ENCODE measurements around the gene CNTNAP2.

Gene CNTNAP2

GRCh38 chr7:146115548-146115850 lies 1.1 kb upstream of the CNTNAP2 start:
- Histone ChIP-seq H3K36me3 (no peaks in the 10 kb centered on the region), H3K4me3 (peak overlapping the region; percentile 77), H4K20me1 (no peaks in the 10 kb centered on the region), H3K9ac (no peak overlapping the region), H3K27me3 (no peaks in the 10 kb centered on the region), H3K4me2 (peak overlapping the region; percentile 80), H3K27ac (no peak overlapping the region), H3K4me1 (peaks cover 17% of the 10 kb centered on the region), H3K9me3 (no peaks in the 10 kb centered on the region)
- TF ChIP-seq Cebpa-rat (IDR thresholded peaks at IDR 0.05) = no peak

DNA sequence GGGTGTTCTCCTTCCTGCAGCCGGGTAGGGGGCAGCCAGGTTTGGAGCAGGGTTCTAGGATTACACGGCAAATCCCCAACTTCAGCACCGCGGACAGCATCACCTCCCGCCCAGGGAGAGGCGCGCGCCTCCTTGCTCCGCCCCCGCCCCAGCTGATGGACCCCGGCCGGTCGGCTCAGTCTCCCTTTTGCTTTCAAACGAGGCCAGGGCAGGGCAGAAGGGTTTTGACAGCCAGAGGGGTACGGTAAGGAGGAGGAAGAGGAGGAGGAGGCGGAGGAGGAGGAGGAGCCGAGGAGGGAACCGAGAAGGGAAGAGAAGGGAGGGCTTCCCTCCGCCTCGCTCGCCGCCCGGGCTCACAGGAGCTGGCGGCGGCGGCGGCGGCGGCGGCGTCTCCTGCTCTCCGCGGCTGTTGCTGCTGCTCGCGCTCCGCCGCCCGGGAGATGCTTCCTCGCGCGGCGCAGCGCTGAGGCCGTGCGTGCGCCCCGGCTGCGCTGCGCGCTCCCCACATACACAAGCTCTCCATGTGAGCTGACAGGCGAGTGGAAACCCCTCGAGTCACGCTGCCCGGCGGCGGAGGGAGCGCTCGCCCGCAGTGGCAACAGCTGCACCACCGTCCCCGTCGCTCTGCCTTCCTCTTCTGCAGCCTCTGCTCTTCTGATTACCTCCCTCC lies 615 bp upstream of the CNTNAP2 start:
- Histone ChIP-seq H3K4me1 (peaks cover 17% of the 10 kb centered on the region), H3K4me3 (peak overlapping the region; percentile 77), H3K9me3 (no peaks in the 10 kb centered on the region), H3K36me3 (no peaks in the 10 kb centered on the region), H3K27ac (no peak overlapping the region), H4K20me1 (no peaks in the 10 kb centered on the region), H3K27me3 (no peaks in the 10 kb centered on the region), H3K4me2 (peak overlapping the region; percentile 80), H3K9ac (peak overlapping the region; percentile 53; the same call in 1 of the 2 replicates)
- TF ChIP-seq Cebpa-rat (IDR thresholded peaks at IDR 0.05) = no peak

DNA sequence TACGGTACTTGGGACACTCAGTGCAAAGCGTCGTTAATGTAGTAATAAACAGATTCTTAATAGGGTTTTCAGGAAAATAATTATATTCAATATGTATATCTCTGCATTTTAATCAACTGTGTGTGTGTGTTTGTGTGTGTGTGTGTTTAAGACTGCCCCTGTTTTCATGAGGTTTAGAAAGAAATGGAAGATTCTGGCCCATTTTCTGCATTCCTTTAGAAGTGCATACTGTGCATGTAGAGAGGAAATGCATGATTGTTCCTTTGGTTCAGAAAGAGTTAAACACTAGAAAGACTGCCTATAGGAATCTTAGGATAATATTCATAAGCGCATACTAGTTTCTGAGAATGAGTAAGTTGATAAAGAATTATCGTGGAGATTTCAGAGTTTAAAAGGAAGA lies 975 bp downstream of the CNTNAP2 start:
- H3K4me1 ChIP-seq = peaks cover 17% of the 10 kb centered on the region

DNA sequence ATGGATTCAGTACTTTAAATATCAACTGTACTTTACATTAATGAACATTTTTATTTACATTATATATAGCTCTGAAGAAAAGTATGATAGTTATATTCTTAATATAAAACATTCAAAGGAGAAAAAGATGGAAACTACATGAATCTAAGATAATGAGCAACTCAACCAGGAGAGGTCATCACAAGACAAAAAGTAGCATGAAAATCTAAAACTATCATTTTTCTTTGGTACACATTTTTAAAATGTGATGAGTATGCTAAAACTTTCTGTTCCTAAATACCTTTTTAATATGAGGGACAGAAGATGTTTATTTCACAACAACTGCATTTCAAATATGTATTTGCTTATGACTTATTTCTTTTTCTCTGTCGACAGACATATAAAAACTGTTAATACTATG lies 2.4 kb downstream of the CNTNAP2 start:
- H3K9me3 ChIP-seq = no peaks in the 10 kb centered on the region
- no peaks in the 10 kb centered on the region for H3K36me3 ChIP-seq
- H3K4me3 ChIP-seq = no peak overlapping the region
- no peak for TF ChIP-seq Cebpa-rat (IDR thresholded peaks at IDR 0.05)
- no peak overlapping the region for H3K27ac ChIP-seq
- H3K9ac ChIP-seq = no peak overlapping the region
- no peak overlapping the region for H3K4me2 ChIP-seq
- H4K20me1 ChIP-seq = no peaks in the 10 kb centered on the region
- peaks cover 17% of the 10 kb centered on the region for H3K4me1 ChIP-seq
- H3K27me3 ChIP-seq = no peaks in the 10 kb centered on the region

More for the DNA sequence above, 975 bp downstream of the CNTNAP2 start:
- no peaks in the 10 kb centered on the region for H3K27me3 ChIP-seq
- no peaks in the 10 kb centered on the region for H3K36me3 ChIP-seq
- H3K4me2 ChIP-seq = peak overlapping the region; percentile 80
- H3K9me3 ChIP-seq = no peaks in the 10 kb centered on the region
- no peak overlapping the region for H3K27ac ChIP-seq
- peak overlapping the region; percentile 77 for H3K4me3 ChIP-seq
- H3K9ac ChIP-seq = 0 out of 2 replicates have a peak overlapping the region, but pooled peaks have one; percentile 53
- no peaks in the 10 kb centered on the region for H4K20me1 ChIP-seq
- TF ChIP-seq Cebpa-rat (IDR thresholded peaks at IDR 0.05) = no peak

- Histone ChIP-seq H3K36me3 (no peaks in the 10 kb centered on the region), H3K27ac (no peak overlapping the region), H4K20me1 (no peaks in the 10 kb centered on the region), H3K9ac (no peak overlapping the region), H3K4me1 (no peaks in the 10 kb centered on the region), H3K4me2 (no peak overlapping the region), H3K4me3 (no peak overlapping the region), H3K9me3 (no peaks in the 10 kb centered on the region), H3K27me3 (no peaks in the 10 kb centered on the region)
- no peak for TF ChIP-seq Cebpa-rat (IDR thresholded peaks at IDR 0.05)
Measured at GRCh38 chr7:146123715-146124114, 7.1 kb downstream of the CNTNAP2 start.

DNA sequence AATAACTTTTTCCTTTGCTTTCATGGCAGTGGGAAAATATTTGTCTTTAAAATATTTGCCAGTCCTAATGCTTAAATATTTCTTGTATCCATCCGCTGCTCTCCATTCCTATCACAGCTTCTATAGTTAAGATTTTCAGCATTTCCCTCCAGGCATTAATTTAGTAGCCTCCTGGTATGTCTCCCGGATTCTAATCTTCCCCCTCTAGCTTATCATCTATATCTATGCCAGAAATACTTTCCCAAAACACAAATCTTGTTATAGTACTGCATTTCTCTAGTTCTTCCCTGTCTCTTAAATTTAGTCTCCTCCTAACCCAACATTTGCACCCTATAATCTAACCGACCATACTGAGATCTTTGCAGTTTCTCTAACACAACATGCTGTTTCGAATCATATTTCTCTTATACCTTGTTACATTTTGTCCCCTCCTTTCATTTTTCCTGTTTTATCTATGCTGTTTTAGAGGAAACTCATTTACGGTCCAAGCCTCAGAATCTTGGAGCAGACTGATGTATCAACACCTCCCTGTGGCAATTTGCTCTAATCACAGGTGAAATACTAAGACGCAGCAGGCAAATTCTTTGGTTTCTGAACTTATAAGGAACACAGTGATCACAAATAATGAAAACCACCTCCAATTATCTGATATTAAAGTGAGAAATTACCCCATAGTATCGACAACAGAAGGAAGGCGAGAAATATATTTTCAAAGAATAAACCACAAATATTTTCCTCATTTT lies 10.3 kb downstream of the CNTNAP2 start:
- H3K4me2 ChIP-seq = no peak overlapping the region
- H3K9ac ChIP-seq = no peak overlapping the region
- H3K27me3 ChIP-seq = no peaks in the 10 kb centered on the region
- no peak for TF ChIP-seq Cebpa-rat (IDR thresholded peaks at IDR 0.05)
- no peaks in the 10 kb centered on the region for H3K36me3 ChIP-seq
- H3K4me3 ChIP-seq = no peak overlapping the region
- no peaks in the 10 kb centered on the region for H3K4me1 ChIP-seq
- no peak overlapping the region for H3K27ac ChIP-seq
- no peaks in the 10 kb centered on the region for H3K9me3 ChIP-seq
- no peaks in the 10 kb centered on the region for H4K20me1 ChIP-seq

- Histone ChIP-seq H4K20me1 (no peaks in the 10 kb centered on the region), H3K4me3 (no peak overlapping the region), H3K27ac (no peak overlapping the region), H3K27me3 (no peaks in the 10 kb centered on the region), H3K9ac (no peak overlapping the region), H3K4me2 (no peak overlapping the region), H3K36me3 (no peaks in the 10 kb centered on the region), H3K9me3 (no peaks in the 10 kb centered on the region), H3K4me1 (no peaks in the 10 kb centered on the region)
- no peak for TF ChIP-seq Cebpa-rat (IDR thresholded peaks at IDR 0.05)
Measured at GRCh38 chr7:146129296-146129695, 12.7 kb downstream of the CNTNAP2 start.

GRCh38 chr7:146129997-146130396 lies 13.4 kb downstream of the CNTNAP2 start:
- TF ChIP-seq Cebpa-rat (IDR thresholded peaks at IDR 0.05) = no peak
- Histone ChIP-seq H3K4me2 (no peak overlapping the region), H3K9ac (no peak overlapping the region), H3K27ac (no peak overlapping the region), H4K20me1 (no peaks in the 10 kb centered on the region), H3K36me3 (no peaks in the 10 kb centered on the region), H3K4me3 (no peak overlapping the region), H3K4me1 (no peaks in the 10 kb centered on the region), H3K9me3 (no peaks in the 10 kb centered on the region), H3K27me3 (no peaks in the 10 kb centered on the region)

GRCh38 chr7:146131701-146132100 lies 15.1 kb downstream of the CNTNAP2 start:
- Histone ChIP-seq H3K27ac (no peak overlapping the region), H4K20me1 (no peaks in the 10 kb centered on the region), H3K36me3 (no peaks in the 10 kb centered on the region), H3K4me2 (no peak overlapping the region), H3K27me3 (no peaks in the 10 kb centered on the region), H3K9ac (no peak overlapping the region), H3K4me1 (no peaks in the 10 kb centered on the region), H3K9me3 (no peaks in the 10 kb centered on the region), H3K4me3 (no peak overlapping the region)
- TF ChIP-seq Cebpa-rat (IDR thresholded peaks at IDR 0.05) = no peak

GRCh38 chr7:146136357-146136875 lies 19.8 kb downstream of the CNTNAP2 start:
- Histone ChIP-seq H4K20me1 (no peaks in the 10 kb centered on the region), H3K4me2 (no peak overlapping the region), H3K36me3 (no peaks in the 10 kb centered on the region), H3K9ac (no peak overlapping the region), H3K9me3 (no peaks in the 10 kb centered on the region), H3K4me3 (no peak overlapping the region), H3K27ac (no peak overlapping the region), H3K27me3 (no peaks in the 10 kb centered on the region), H3K4me1 (no peaks in the 10 kb centered on the region)
- TF ChIP-seq Cebpa-rat (IDR thresholded peaks at IDR 0.05) = no peak
